KOPT-K1 (cell line): ENCODE data around the gene LRRC61.
A peak's percentile ranks its signal among the peaks of the same experiment; 100 is the strongest.
"Not testable (repeated sequence)": the region's sequence is repeated elsewhere in the genome, so short reads cannot be mapped to it uniquely, and the experiment has no call there.

ENCODE experiments used
- H3K27ac ChIP-seq: fragments of 200-600 bp; sonication (generic); 2 replicates; pipeline ENCODE4 v1.5.1; 2016; ENCODE audit warnings: antibody characterized with exemption, mild to moderate bottlenecking, low read depth, low read length; ENCODE audit not compliant: poor library complexity, severe bottlenecking
- H3K36me3 ChIP-seq: fragments of 200-600 bp; sonication (generic); 2 replicates; pipeline ENCODE4 v1.5.1; 2017; ENCODE audit warnings: antibody characterized with exemption, mild to moderate bottlenecking, low read length, moderate library complexity; ENCODE audit not compliant: insufficient read depth
- H3K9me3 ChIP-seq: fragments of 200-600 bp; sonication (generic); 2 replicates; pipeline ENCODE4 v1.5.1; 2017; ENCODE audit warnings: antibody characterized with exemption, low read length, mild to moderate bottlenecking; ENCODE audit not compliant: insufficient read depth, poor library complexity, severe bottlenecking

Gene LRRC61, protein sequence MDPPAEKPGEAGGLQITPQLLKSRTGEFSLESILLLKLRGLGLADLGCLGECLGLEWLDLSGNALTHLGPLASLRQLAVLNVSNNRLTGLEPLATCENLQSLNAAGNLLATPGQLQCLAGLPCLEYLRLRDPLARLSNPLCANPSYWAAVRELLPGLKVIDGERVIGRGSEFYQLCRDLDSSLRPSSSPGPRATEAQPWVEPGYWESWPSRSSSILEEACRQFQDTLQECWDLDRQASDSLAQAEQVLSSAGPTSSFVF

DNA sequence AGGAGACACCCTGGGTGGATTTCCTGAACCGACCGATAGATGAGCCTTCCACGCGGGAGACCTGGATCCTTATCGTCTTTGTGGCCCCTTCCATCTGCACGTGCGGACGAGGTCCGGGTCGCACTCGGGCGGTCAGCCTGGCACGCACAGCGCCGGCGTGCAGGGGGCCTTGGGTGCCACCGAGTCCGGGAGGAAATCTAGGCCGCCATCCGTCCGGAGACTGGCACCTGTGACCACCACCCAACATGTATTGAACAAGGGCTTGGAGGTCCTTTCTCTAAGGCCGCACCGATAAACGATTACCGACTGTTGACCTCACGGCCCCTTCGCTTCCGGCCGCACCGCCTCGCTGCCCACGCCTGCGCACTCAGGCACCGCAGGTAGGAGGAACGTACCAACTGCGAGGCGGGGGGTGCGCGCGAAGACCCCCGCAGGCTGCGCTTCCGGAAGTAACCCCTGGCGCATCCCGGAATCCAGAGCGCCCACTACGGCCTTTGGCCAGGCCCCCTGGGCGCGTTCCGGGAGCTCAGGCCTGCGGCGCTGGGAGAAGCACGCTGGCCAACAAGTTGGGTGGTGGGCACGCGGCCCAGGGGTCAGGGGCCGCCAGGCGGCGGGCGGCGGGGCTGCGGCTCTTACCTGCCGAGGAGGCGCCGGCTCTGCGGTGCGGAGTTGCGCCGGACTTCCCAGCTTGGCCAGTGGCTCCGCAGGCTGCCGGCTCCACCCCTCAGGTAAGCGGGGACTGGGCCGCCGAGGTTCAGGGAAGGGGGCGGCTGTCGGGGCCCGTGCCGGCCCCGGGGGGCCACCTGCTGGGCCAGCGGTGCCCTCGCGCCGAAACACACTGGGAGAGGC, at the start of gene LRRC61, which contains the start of gene ACTR3C:
Gene LRRC61, plus strand, starts transcription at position 523 of the 849 bp plus-strand sequence. CDS start 13,507 bp downstream, outside the sequence.
Gene ACTR3C, minus strand, starts transcription at position 713 of the 849 bp plus-strand sequence. CDS start 28,249 bp downstream, outside the sequence.
- peak within 1 kb of the TSS; percentile 99 for H3K27ac ChIP-seq

DNA sequence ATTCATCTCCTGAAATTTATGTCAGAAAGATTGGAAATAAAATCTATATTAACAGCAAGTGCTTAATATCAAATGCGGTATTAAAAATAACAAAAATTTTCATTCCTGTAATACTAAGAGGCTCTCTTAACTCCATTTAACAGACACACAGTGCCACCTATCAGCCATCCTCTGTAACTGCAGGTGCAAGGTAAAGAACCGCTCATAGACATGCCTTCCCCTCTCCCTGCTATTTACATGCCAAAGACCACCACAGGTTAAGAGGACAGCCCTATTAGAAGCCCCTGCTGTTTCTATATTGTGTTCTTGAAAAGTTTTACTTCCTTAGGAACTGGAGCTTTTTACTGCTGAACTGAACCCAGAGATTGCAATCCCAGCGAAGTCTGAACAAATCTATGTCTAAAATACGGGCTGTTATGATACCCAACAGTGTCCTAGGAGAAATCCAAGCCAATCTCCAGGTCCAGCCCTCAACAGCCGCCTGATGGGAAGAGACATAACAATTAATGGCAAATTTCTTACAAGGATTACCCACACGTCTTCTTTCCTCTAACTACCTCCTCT, 46.9 kb upstream of the LRRC61 start:
- H3K9me3 ChIP-seq, H3K27ac ChIP-seq, H3K36me3 ChIP-seq: not testable (repeated sequence)

More for the DNA sequence above, at the start of gene LRRC61, which contains the start of gene ACTR3C:
- Histone ChIP-seq H3K36me3 (peaks cover 34% of the 10 kb centered on the region), H3K9me3 (no peaks in the 10 kb centered on the region)

DNA sequence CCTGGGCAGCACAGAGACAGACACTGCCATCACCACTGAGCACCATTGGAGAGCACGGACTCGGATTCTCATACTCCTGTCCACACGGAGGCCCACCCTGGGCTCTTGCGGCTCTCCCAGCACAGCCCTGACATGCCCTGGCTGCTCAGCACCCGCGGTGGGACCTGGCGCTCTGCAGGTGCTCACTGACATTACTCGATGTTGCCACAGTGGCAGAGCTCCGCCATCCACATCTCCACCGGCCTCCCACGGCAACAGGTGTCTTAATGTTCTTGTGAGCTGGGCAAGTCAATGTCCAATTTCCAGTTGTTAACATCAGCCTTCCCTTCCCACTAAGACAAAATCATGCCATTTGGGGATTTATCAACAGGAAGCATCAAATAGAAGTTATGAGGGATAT, 44.8 kb upstream of the LRRC61 start:
- not testable (repeated sequence) for H3K36me3 ChIP-seq, H3K9me3 ChIP-seq, H3K27ac ChIP-seq

DNA sequence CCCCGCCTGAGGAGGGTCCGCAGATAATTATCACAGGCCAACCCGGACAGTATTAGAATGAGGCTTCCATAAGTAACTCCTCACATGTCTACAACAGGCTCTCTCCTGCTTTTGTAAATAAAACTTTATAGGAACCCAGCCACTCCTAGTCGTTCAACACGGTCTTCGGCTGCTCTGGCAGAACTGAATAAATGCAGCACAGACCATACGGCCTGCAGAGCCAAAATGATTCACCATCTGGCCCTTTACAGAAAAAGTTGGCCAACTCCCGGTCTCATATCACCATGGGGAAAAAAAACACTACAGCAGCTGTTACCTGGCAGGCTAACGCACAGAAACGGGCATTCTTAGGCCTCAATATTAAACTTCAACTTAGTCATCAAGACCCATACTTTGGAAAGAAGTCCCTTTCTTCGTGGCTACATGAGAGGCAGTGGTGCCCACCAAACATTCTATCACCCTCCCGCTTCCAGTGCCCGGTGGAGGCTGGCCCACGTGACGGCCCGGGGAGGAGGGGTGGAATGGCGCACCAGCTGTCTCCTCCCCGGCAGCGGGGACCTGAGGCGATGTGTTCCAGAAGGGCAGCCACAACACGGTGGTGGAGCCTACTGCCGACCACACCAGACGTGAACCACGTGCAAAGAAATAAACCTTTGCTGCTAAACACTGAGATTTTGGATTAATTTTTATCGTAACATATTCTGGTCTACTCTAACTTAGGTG, 41.3 kb upstream of the LRRC61 start:
- H3K27ac ChIP-seq, H3K36me3 ChIP-seq, H3K9me3 ChIP-seq: not testable (repeated sequence)

DNA sequence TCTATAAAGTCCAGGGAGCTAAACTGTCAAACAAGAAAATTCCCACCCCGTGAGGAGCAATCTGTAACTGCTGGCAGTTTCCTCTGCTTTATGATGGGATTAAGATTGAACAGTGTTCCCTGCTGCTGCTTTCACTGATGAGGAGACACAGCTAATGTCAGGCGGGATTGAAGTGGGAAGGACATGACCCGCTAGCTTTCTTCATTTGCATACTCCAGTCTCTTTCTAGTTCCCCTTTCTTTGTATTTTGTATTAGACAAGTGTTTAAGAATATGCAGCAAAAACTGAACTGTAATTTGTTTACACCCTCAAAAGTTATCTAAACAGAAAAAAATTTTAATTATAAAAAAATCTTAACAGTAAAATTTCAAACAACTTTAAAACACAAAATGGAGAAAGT, 40.0 kb upstream of the LRRC61 start:
- not testable (repeated sequence) for H3K36me3 ChIP-seq, H3K27ac ChIP-seq, H3K9me3 ChIP-seq

DNA sequence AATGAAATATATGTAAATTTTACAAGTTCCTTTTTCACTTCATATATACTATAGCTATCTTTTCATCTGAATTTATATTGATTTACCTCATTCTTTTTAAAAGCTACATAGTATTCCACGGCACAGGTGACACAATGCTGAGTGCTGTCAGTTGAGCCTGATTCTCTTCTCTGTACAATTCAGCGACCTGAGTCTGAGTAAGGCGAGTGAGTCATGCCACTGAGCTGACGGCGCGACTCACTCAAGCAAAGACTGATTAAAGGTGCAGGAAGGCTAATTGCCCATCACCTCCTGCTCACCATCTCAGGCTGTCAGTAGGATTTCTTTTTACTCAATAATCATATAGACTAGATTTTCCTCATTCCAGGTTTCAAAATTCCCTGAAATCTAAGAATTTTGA, 39.5 kb upstream of the LRRC61 start:
- not testable (repeated sequence) for H3K36me3 ChIP-seq, H3K9me3 ChIP-seq, H3K27ac ChIP-seq

DNA sequence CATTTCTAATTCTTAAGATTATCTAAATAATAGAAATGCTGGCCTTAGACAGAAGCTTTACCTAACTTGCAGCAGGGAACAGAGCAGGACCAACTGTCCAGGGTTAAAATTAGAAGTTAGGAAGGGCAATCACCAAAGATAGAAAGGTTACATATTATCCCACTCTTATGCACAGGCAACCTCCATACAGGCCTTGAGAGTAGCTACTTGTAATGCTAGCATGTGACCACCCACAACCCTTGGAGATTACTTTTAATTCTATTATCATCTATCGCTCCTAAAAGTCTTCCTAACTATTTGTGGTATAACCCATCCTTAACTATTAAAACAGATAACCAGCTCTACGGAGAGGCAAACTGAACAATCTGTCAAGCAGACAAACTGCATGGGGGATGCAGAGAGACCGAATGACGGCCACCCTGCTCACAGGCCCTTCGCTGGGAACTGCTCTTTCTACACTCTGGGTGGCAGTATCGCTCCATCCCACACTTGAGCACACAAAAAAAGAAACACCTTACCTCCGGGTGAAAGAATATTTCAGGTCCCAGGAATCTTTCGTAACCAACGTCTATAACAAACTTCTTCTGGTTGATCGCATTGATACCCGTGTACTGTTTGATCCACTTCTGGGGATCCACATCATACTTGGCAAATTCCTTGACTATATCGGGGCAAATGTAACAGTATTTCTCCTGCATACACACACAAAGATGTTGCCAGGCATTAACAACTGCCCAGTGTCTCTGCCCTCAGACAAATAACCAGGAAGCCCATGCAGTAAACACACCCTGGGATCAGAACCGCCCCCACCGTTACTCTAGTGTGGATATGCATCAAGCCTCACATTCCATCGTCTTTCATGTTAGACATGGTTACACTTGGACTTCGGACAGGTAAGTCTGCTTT, 37.1 kb upstream of the LRRC61 start:
- H3K27ac ChIP-seq, H3K9me3 ChIP-seq, H3K36me3 ChIP-seq: not testable (repeated sequence)

DNA sequence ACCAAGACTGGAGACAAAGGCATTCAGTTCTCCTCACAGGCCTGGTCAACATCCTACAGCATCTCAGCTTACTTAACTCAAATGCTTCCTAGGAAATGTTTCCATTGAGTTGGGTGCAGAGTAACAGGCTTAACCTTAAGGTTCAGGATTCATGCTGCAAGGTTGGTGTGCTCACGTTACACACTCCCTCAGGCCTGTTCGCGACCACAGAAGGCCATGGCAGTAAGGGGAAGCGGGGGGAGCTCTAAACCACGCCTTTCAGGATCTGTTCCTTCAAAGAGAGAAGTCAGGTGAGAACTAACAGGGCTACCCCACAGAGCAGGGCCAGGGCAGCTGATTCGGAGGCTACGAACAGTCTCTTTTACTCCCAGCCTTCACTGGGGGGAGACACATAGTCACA, 35.3 kb upstream of the LRRC61 start:
- not testable (repeated sequence) for H3K36me3 ChIP-seq, H3K27ac ChIP-seq, H3K9me3 ChIP-seq

DNA sequence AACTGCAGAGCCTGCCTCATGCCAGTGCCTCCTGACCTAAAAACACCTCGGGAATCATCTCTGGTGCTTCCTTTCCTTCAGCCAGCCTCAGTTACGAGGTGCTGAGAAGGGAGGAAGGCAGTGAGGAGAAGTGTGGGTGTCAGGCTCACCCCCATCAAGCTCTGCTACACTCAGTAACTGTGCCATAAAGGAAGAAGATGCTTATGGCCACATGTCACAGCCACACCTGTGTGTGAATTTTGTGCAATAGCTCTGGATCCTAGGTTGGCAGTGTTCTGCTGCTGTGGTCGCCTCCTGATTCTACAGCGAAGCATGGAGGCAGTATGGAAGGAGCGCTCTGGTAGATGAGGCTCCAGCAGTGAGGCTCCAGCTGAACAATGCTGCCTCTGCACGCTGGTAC, 34.3 kb upstream of the LRRC61 start:
- H3K9me3 ChIP-seq, H3K36me3 ChIP-seq, H3K27ac ChIP-seq: not testable (repeated sequence)

DNA sequence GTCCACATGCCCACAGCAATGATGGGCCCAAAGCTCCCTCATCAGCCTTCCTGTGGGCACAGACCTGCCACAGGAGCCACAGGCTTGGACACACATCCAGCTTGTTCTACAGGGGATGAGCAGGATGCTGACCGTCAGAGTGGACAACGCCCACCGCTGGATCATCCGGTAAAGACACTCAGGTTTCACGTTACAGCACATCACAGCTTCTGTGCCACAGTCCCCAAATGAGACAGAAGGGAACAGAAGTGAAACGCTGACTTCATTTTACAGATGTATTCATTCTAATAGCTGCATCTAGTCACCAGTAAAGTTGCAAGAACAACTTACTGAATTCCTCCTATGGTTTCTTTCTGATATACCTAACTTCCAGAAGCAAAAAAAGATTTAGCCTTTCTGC, 32.8 kb upstream of the LRRC61 start:
- not testable (repeated sequence) for H3K27ac ChIP-seq, H3K36me3 ChIP-seq, H3K9me3 ChIP-seq

DNA sequence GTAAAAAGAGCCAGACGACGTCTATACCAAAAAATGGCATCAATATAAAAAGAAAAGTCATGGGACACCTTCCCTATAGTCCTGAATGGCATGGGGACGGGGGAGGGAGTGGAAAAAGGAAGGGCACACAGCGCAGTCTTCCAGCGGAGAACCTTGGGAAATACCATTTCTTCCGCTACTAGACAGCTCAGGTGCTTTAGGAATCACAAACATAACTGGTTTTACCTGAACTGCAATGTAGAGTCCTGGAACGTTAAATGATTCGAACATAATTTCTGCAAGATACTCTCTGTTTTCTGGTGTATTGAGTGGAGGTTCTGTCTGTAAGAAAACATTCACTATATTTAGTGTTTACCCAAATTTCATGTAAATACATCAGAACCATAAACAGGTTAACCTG, 28.1 kb upstream of the LRRC61 start:
- not testable (repeated sequence) for H3K27ac ChIP-seq, H3K9me3 ChIP-seq, H3K36me3 ChIP-seq

DNA sequence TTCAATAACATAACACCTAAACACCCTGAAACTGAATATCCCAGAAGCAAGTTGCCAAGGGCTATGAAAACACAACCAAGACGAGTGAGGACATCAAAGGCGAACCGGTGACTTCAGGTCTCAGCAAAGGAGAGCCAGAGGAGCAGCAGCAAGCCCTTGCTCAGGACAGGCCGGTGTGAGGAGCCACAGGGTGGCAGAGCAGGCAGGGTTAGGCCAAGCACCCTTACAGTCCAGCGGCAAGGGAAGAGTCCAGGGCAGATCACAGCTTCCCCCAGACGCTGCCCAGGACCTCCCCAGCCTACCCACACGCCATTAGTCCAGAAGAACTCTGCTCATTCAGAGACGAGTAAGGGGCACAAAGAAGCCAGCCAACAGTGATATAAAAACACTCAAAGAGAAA, 27.5 kb upstream of the LRRC61 start:
- not testable (repeated sequence) for H3K9me3 ChIP-seq, H3K36me3 ChIP-seq, H3K27ac ChIP-seq

DNA sequence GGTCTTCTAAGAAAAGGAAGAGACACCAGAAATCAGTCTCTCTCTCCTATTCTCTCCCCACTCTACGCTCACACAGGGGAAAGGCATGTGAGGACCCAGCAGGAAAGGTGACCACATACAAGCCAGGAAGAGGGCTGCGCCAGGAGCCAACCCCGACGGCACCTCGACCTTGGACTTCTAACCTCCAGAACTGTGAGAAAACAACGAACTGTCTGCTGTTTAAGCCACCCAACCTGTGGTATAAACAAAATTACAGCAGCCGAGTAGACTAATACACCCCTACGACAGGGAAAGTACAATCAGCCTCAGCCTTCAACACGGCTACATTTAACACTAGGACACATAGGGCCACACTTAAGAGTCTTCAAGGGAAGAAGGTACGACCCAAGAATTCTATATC, 26.4 kb upstream of the LRRC61 start:
- not testable (repeated sequence) for H3K9me3 ChIP-seq, H3K36me3 ChIP-seq, H3K27ac ChIP-seq

DNA sequence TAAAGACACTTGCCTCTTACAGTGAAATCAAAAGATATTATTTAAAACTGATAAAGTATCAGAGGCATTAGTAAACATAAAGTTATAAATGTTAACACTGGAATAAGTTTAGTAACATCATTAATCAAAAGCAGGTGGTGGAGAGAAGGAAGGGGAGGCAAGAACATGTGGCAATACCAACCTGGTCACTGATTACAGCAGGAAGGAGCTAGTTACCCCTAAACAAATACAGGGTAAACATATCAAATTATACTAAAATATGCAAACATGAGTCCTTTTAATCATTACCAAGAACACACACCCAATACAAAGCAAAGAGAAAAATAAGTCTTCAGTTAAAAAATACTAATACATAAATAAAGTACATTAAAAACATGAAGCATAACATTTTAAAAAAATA, 25.2 kb upstream of the LRRC61 start:
- H3K27ac ChIP-seq, H3K36me3 ChIP-seq, H3K9me3 ChIP-seq: not testable (repeated sequence)
